ENCODE data around the gene FAM110A.

DNA sequence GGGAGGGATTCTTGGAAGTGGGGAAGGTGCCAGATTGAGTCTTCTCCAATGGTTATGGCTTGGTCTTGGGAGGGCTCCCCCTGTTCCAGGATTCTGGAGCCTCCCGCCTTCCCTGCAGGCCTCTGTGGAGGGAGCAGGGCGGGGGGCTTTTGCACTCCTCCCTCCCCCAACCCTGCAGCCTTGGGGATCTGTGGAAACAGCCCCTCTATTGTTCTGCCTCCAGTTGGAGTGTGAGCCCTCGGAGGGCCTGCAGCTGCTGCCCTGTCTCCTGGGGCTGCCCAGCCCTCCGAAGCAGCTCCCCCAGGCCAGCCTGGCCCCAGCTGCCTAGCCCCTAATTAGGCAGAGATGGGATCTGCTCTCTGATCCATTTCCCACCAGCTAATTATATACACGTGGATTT is 14.7 kb downstream of the FAM110A start:
- TF ChIP-seq, protein P1, sequence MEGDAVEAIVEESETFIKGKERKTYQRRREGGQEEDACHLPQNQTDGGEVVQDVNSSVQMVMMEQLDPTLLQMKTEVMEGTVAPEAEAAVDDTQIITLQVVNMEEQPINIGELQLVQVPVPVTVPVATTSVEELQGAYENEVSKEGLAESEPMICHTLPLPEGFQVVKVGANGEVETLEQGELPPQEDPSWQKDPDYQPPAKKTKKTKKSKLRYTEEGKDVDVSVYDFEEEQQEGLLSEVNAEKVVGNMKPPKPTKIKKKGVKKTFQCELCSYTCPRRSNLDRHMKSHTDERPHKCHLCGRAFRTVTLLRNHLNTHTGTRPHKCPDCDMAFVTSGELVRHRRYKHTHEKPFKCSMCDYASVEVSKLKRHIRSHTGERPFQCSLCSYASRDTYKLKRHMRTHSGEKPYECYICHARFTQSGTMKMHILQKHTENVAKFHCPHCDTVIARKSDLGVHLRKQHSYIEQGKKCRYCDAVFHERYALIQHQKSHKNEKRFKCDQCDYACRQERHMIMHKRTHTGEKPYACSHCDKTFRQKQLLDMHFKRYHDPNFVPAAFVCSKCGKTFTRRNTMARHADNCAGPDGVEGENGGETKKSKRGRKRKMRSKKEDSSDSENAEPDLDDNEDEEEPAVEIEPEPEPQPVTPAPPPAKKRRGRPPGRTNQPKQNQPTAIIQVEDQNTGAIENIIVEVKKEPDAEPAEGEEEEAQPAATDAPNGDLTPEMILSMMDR (IDR thresholded peaks at IDR 0.05) = no peak
- TF ChIP-seq EZH2 (IDR thresholded peaks at IDR 0.05; ENCODE audit: borderline replicate concordance, insufficient read depth, low read depth, low read length, poor library complexity, severe bottlenecking) = no peak

All from B cell (primary cell).